Measurements from ENCODE around the gene GRK5.

GRCh38 chr10:119417852-119418251, 210.5 kb downstream of the GRK5 start:
- TF ChIP-seq POLR2A (IDR thresholded peaks at IDR 0.05) (no peak), CTCF (IDR thresholded peaks at IDR 0.05) (no peak)

Data from thyroid gland (tissue), 4 donors.